ENCODE results near the gene TMCO4. TPM values are rescaled to one million over a fixed set of nuclear protein-coding genes. Genes with fewer than 3 reads are reported as not detected.

TMCO4 gene
- total and polyA plus RNA-seq, 2 of the 8 experiments (the other 6 are each of a cell fraction or from before 2014, with no cell fraction given) = 3.0 to 3.1 TPM

DNA sequence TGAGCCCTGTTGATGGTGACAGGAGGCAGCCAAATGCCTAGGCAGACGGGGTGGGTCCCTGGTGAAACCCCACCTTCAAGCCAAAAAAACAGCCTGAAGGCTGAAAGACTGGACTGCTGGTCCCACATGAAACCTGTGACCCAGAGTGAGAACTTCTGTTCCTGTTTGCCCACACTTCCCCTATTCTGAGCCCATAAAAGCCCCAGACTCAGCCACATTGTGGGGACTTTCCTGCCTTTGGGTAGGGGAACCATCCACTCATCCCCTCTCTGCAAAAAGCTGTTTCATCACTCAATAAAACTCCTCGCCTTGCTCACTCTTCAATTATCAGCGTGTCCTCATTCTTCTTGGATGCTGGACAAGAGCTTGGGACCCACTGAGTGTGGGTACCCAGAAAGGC, 109.9 kb downstream of the TMCO4 start:
- CTCF ChIA-PET (ENCODE audit: partially characterized antibody) = interaction anchor here (1.1 to 2.7 kb wide), 7 partner anchors 10 to 28 kb away, joined by 3 to 19 read pairs (median 4); no protein-coding TSS in a partner anchor

More for the DNA sequence above, 109.9 kb downstream of the TMCO4 start:
- TF ChIP-seq YY1 (IDR thresholded peaks at IDR 0.05; ENCODE audit: low read depth, low read length) (no peak), JUN (IDR thresholded peaks at IDR 0.05; ENCODE audit: low read depth, low read length) (no peak), SIN3A (conservative IDR thresholded peaks at IDR 0.05 in 1 of 2, IDR thresholded peaks at IDR 0.05 in 1 of 2; ENCODE audit: low read depth in 1 of 2, low read length in 2 of 2) (no peak)
- TF ChIP-seq, protein P1, sequence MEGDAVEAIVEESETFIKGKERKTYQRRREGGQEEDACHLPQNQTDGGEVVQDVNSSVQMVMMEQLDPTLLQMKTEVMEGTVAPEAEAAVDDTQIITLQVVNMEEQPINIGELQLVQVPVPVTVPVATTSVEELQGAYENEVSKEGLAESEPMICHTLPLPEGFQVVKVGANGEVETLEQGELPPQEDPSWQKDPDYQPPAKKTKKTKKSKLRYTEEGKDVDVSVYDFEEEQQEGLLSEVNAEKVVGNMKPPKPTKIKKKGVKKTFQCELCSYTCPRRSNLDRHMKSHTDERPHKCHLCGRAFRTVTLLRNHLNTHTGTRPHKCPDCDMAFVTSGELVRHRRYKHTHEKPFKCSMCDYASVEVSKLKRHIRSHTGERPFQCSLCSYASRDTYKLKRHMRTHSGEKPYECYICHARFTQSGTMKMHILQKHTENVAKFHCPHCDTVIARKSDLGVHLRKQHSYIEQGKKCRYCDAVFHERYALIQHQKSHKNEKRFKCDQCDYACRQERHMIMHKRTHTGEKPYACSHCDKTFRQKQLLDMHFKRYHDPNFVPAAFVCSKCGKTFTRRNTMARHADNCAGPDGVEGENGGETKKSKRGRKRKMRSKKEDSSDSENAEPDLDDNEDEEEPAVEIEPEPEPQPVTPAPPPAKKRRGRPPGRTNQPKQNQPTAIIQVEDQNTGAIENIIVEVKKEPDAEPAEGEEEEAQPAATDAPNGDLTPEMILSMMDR (IDR thresholded peaks at IDR 0.05; ENCODE audit: control extremely low read depth in 1 of 3, insufficient read depth in 1 of 3, low read depth in 1 of 3, low read length in 3 of 3) = no peak
- TF ChIP-seq, protein P2, sequence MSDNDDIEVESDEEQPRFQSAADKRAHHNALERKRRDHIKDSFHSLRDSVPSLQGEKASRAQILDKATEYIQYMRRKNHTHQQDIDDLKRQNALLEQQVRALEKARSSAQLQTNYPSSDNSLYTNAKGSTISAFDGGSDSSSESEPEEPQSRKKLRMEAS (IDR thresholded peaks at IDR 0.05) = no peak
- Histone ChIP-seq H2AFZ (ENCODE audit: low read length) (no peak overlapping the region), H2AK5ac (ENCODE audit: low read depth, low read length) (no peak overlapping the region), H4K5ac (ENCODE audit: insufficient read length, low read depth, low read length) (no peak overlapping the region), H3K9me3 (ENCODE audit: insufficient read depth in 2 of 2, low read depth in 1 of 2, low read length in 1 of 2) (no peaks in the 10 kb centered on the region), H3K9ac (replicated peaks in 1 of 4; ENCODE audit: extremely low read depth in 1 of 4, low read depth in 3 of 4, low read length in 3 of 4) (no peak overlapping the region), H3K4me2 (ENCODE audit: insufficient read depth in 1 of 2, low read depth in 2 of 2, low read length in 2 of 2) (no peak overlapping the region), H3K79me2 (ENCODE audit: control insufficient read depth in 1 of 2, insufficient read depth in 2 of 2, low read length in 2 of 2) (no peaks in the 10 kb centered on the region), H4K91ac (replicated peaks; ENCODE audit: insufficient read length, low read length) (no peak overlapping the region), H3K4ac (replicated peaks; ENCODE audit: insufficient read length, low read depth, low read length) (no peak overlapping the region), H2BK12ac (ENCODE audit: low read depth, low read length) (0 out of 2 replicates have a peak overlapping the region, but pooled peaks have one; percentile 17), H4K20me1 (replicated peaks in 1 of 2; ENCODE audit: control insufficient read depth in 1 of 2, insufficient read depth in 2 of 2, low read length in 2 of 2) (no peaks in the 10 kb centered on the region), H3K4me1 (replicated peaks in 1 of 4; ENCODE audit: control insufficient read depth in 3 of 4, insufficient read depth in 4 of 4, low read length in 3 of 4) (peaks cover 3 to 13% (median 10%) of the 10 kb centered on the region in 4 experiments), H3K23me2 (ENCODE audit: low read depth, low read length) (no peaks in the 10 kb centered on the region), H2BK120ac (replicated peaks; ENCODE audit: low read depth, low read length) (no peak overlapping the region), H3K14ac (ENCODE audit: insufficient read length) (no peak overlapping the region), H3K27me3 (replicated peaks in 1 of 4; ENCODE audit: control insufficient read depth in 3 of 4, extremely low read depth in 1 of 4, insufficient read depth in 3 of 4, low read length in 3 of 4) (no peaks in the 10 kb centered on the region), H2BK15ac (ENCODE audit: low read length) (no peak overlapping the region), H3K79me1 (ENCODE audit: low read depth, low read length) (no peaks in the 10 kb centered on the region), H3K27ac (ENCODE audit: low read depth, low read length) (no peak overlapping the region), H3K36me3 (ENCODE audit: control insufficient read depth in 2 of 4, insufficient read depth in 4 of 4, low read length in 3 of 4) (no peaks in the 10 kb centered on the region), H3K18ac (ENCODE audit: extremely low read depth, low read length) (no peak overlapping the region), H3K23ac (ENCODE audit: insufficient read length) (no peak overlapping the region), H2BK5ac (ENCODE audit: low read depth, low read length) (no peak overlapping the region), H3K4me3 (ENCODE audit: extremely low read depth in 1 of 4, insufficient read depth in 2 of 4, low read depth in 3 of 4, low read length in 4 of 4) (no peak overlapping the region), H2BK20ac (ENCODE audit: low read length) (no peak overlapping the region), H4K8ac (ENCODE audit: extremely low read depth, insufficient read depth, low read length) (no peak overlapping the region), H3K56ac (replicated peaks; ENCODE audit: insufficient read length, low read depth, low read length) (no peak overlapping the region)
- POLR2A ChIA-PET (ENCODE audit: partially characterized antibody) = interaction anchor here (1.1 kb wide), 1 partner anchor 22 kb away, joined by 3 read pairs; no protein-coding TSS in a partner anchor
- WGBS, 2 experiments (ENCODE audit: extremely low coverage in 1 of 2, insufficient coverage in 1 of 2, insufficient read length in 1 of 2, insufficient replicate concordance in 2 of 2, low coverage in 1 of 2, low lambda C conversion rate in 2 of 2, missing lambda C conversion rate in 1 of 2) = 91% methylated on average over 3 of the region's 3 CpGs; no CpG with 5 or more reads in 1 of the 2 experiments
- FAIRE-seq (no peak), DNase-seq (ENCODE audit: low read depth in 1 of 2, low spot score in 2 of 2) (no peak)

Data from H1 (cell line).